CD4-positive, alpha-beta T cell (primary cell): ENCODE measurements around the gene KIF26B. TPM values are rescaled to one million over a fixed set of nuclear protein-coding genes. Genes with fewer than 3 reads are reported as not detected.

Source experiments
- ATAC-seq: fragments of 200-7000 bp; cut with Tn5 transposase; one replicate; pipeline ENCODE4 v1.10.0; 2022; ENCODE audit warnings: mild to moderate bottlenecking; ENCODE audit not compliant: poor library complexity
- CTCF ChIA-PET: fragments of 350-600 bp; sonication (Branson Sonifier 250); formaldehyde crosslinking; loops from one replicate; lab custom pipeline; 2021; ENCODE audit warnings: antibody characterized with exemption, inconsistent platforms; lab: Charles Lee
- POLR2A ChIA-PET: fragments of 350-600 bp; sonication (Branson Sonifier 250); formaldehyde crosslinking; loops from one replicate; lab custom pipeline; 2021; ENCODE audit warnings: antibody characterized with exemption, inconsistent platforms; lab: Charles Lee
- DNase-seq, 14 experiments: peaks; one replicate each; pipeline ENCODE4 v3.0.0-alpha.2; 2013 to 2020; ENCODE audit warnings: mixed read lengths in 2 of 14
- H3K27ac ChIP-seq, 2 donors: one replicate each; pipeline versions ENCODE4 v1.5.1 to v1.7.0; 2013; ENCODE audit warnings: low read length in 2 of 2, low read depth in 1 of 2, mild to moderate bottlenecking in 1 of 2
- H3K27me3 ChIP-seq, 2 experiments: 1 replicate in 1 of 2; 2 replicates in 1 of 2; pipeline versions ENCODE4 v1.6.1 to v1.7.0; 2013; ENCODE audit warnings: low read length in 2 of 2, control low read depth in 1 of 2, mild to moderate bottlenecking in 1 of 2, moderate library complexity in 1 of 2; ENCODE audit not compliant: insufficient read depth in 2 of 2, control insufficient read depth in 1 of 2
- H3K36me3 ChIP-seq: one replicate; pipeline ENCODE4 v1.6.1; 2013; ENCODE audit warnings: low read length, control low read depth; ENCODE audit not compliant: insufficient read depth
- H3K4me1 ChIP-seq: one replicate; pipeline ENCODE4 v1.6.1; 2013; ENCODE audit warnings: low read length, control low read depth; ENCODE audit not compliant: insufficient read depth
- H3K4me3 ChIP-seq: one replicate; pipeline ENCODE4 v1.5.1; 2013; ENCODE audit warnings: mild to moderate bottlenecking, low read length, moderate library complexity
- H3K9me3 ChIP-seq, 2 experiments: 1 replicate in 1 of 2; 2 replicates in 1 of 2; pipeline versions ENCODE4 v1.6.1 to v1.7.0; 2013; ENCODE audit warnings: low read length in 2 of 2, mild to moderate bottlenecking in 2 of 2, control low read depth in 1 of 2, moderate library complexity in 1 of 2; ENCODE audit not compliant: control insufficient read depth in 1 of 2, insufficient read depth in 1 of 2
- H3K27ac Mint-ChIP-seq: one replicate; pipeline ENCODE4 v1.8.0; 2020; ENCODE audit warnings: mixed read lengths
- H3K27me3 Mint-ChIP-seq: one replicate; pipeline ENCODE4 v1.8.0; 2021; ENCODE audit warnings: mixed read lengths
- H3K36me3 Mint-ChIP-seq: one replicate; pipeline ENCODE4 v1.8.0; 2021; ENCODE audit warnings: low read depth, mixed read lengths
- H3K4me1 Mint-ChIP-seq: one replicate; pipeline ENCODE4 v1.8.0; 2021; ENCODE audit warnings: low read depth, mixed read lengths
- H3K4me3 Mint-ChIP-seq: one replicate; pipeline ENCODE4 v1.8.0; 2020; ENCODE audit warnings: mild to moderate bottlenecking, mixed read lengths
- H3K9me3 Mint-ChIP-seq: one replicate; pipeline ENCODE4 v1.8.0; 2020; ENCODE audit warnings: mixed read lengths
- CTCF ChIP-seq: fragments of 200-600 bp; IDR thresholded peaks from one replicate; pipeline ENCODE4 v1.8.0; 2022; ENCODE audit warnings: antibody characterized with exemption, mild to moderate bottlenecking
- intact Hi-C, 2 experiments: fragments of 100-400 bp; cut with DNase I in 1 of 2; cut with micrococcal nuclease in 1 of 2; formaldehyde crosslinking; loops; one replicate each; pipeline versions ENCODE4 v1.15.1 to v1.9.0; 2023 to 2025; cut with DNase I, micrococcal nuclease
- total RNA-seq, 174 experiments: library from RNA in 2 of 174; stranded (reverse) in 2 of 174; gene quantifications; one replicate each; pipeline ENCODE4 v1.2.3 and lab custom pipeline; 2021 to 2026

The KIF26B gene
- total RNA-seq, 2 experiments from 2014 or later, result 0.03 TPM; not detected in 1

DNA sequence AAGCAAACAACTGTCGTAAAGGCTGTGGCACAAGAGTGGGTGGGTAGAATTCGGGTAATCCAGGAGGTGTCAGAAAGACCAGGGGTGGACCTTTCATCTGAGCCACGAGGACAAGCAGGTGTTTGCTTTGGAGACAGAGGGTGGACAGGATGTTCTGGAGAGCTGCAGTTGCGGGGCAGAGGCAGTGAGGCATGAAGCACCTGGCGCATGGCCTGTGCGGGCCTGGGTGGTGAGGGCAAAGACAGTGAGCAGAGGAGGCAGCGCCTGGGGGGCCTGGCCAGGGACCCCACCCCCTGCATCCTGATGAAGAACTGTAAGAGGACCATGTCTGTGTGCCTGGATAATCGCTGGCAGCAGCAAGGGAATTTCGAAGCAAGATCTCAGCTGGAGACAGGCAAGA, 24.9 kb downstream of the KIF26B start:
- no peaks in the 10 kb centered on the region for H3K27me3 ChIP-seq
- no peak overlapping the region for H3K4me3 ChIP-seq
- Mint-ChIP-seq H3K9me3 (no peaks in the 10 kb centered on the region), H3K36me3 (no peaks in the 10 kb centered on the region), H3K4me1 (no peaks in the 10 kb centered on the region), H3K27me3 (no peaks in the 10 kb centered on the region), H3K4me3 (no peak overlapping the region), H3K27ac (no peak overlapping the region)
- H3K27ac ChIP-seq, result no peak overlapping the region
- intact Hi-C loops, result no loop called here
- no peaks in the 10 kb centered on the region for H3K4me1 ChIP-seq
- ATAC-seq (no peak), DNase-seq (no peak)
- ChIA-PET CTCF (no interaction called here), POLR2A (no interaction called here)
- H3K9me3 ChIP-seq, result no peaks in the 10 kb centered on the region
- no peaks in the 10 kb centered on the region for H3K36me3 ChIP-seq
- no peak for TF ChIP-seq CTCF

DNA sequence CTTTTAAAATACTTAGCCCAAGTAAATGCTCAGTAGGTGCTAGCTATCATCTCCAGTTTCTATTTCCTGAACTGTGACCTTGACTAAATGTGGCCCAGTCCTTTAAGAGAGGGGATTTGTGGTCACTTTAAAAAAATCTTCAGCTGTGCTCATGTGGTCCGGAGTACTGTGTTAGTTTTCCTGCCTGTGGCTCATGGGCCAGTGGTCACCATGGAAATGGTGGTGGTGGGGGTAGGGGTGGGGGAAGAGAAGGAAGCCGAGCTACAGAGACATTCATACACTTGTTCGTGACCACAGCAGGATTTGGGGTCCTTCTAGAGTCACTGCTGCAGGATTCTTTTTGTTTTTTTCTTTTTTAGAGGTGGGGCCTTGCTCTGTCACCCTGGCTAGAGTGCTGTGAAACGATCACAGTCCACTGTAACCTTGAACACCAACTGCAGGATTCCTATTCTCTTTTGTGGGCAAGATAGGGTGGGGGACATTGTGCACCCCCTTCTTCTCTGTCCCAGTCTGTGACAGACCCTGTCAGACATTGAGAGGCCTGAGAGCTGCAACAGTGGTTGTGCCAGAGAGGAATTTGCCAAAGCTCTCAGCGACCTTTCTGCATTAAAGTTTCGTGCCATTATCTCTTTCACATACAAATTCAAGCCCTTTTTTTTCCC, 25.8 kb downstream of the KIF26B start:
- Mint-ChIP-seq H3K4me3 (no peak overlapping the region), H3K27ac (no peak overlapping the region), H3K4me1 (no peaks in the 10 kb centered on the region), H3K9me3 (no peaks in the 10 kb centered on the region), H3K27me3 (no peaks in the 10 kb centered on the region), H3K36me3 (no peaks in the 10 kb centered on the region)
- Histone ChIP-seq H3K4me1 (no peaks in the 10 kb centered on the region), H3K27me3 (no peaks in the 10 kb centered on the region), H3K9me3 (no peaks in the 10 kb centered on the region), H3K4me3 (no peak overlapping the region), H3K27ac (no peak overlapping the region), H3K36me3 (no peaks in the 10 kb centered on the region)
- POLR2A ChIA-PET, result no interaction called here
- intact Hi-C loops, result no loop called here
- no peak for TF ChIP-seq CTCF
- no peak for DNase-seq
- CTCF ChIA-PET, result interaction anchor here (0.9 kb wide), 1 partner anchor 9 kb away, joined by 3 read pairs; no protein-coding TSS in a partner anchor
- no peak for ATAC-seq

DNA sequence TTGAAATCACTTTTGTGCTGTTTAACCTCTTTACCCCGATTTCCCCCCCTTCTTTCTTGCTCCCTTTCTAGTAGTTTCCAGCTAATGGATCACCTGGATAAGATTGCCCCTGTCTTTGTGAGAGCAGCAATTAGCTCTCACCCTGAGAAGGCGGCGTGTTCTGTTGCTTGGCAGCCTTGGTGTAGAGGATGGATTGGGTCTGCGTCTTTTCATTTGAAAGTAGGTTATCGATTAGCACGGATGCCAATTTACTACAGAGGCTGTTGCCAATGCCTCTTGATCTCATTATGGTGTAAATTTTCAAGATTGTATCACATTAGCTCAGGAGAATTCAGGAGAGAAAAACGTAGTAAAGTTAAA, 26.4 kb downstream of the KIF26B start:
- Histone ChIP-seq H3K36me3 (no peaks in the 10 kb centered on the region), H3K27me3 (no peaks in the 10 kb centered on the region), H3K4me1 (no peaks in the 10 kb centered on the region), H3K4me3 (no peak overlapping the region), H3K9me3 (no peaks in the 10 kb centered on the region), H3K27ac (no peak overlapping the region)
- POLR2A ChIA-PET, result no interaction called here
- no peak for DNase-seq
- Mint-ChIP-seq H3K36me3 (no peaks in the 10 kb centered on the region), H3K4me3 (no peak overlapping the region), H3K27ac (no peak overlapping the region), H3K4me1 (no peaks in the 10 kb centered on the region), H3K27me3 (no peaks in the 10 kb centered on the region), H3K9me3 (no peaks in the 10 kb centered on the region)
- CTCF ChIA-PET, result interaction anchor here (0.9 kb wide), 1 partner anchor 9 kb away, joined by 3 read pairs; no protein-coding TSS in a partner anchor
- TF ChIP-seq CTCF, result no peak
- no peak for ATAC-seq
- intact Hi-C loops, result no loop called here
